Regular cardiac myocyte (primary cell): ENCODE measurements around the gene LACC1. TPM values are rescaled to one million over a fixed set of nuclear protein-coding genes. Genes with fewer than 3 reads are reported as not detected.

ENCODE experiments used
- total RNA-seq: library from RNA; depleted of rRNA; stranded (reverse); fragments of >200 nt; gene quantifications from 2 replicates; pipeline ENCODE4 v1.2.3, GENCODE V29; 2014

Gene LACC1
- 7.5 and 87.7 TPM in 2 replicates for total RNA-seq

GRCh38 chr13:43879755-43880181 is at the start of gene LACC1:
LACC1 (plus strand) TSS chr13:43879904; CDS start chr13:43880986, 1,082 bp downstream.

GRCh38 chr13:43878892-43879754 is 581 bp upstream of the LACC1 start, which contains the start of gene CCDC122:
CCDC122 (minus strand) TSS chr13:43879740; CDS start chr13:43869376, 10,364 bp downstream.

Other genes with a start within 250 kb of the LACC1 start
- gene ENOX1, start 92.9 kb upstream of the LACC1 start, total RNA-seq, result 2.1 and 10.1 TPM in 2 replicates
- 1.7 and 29.6 TPM in 2 replicates for gene CCDC122, start 164 bp upstream of the LACC1 start, total RNA-seq